Tibial artery (tissue), 4 donors: ENCODE data around the gene TIMM50.
"Not testable (repeated sequence)": the region's sequence is repeated elsewhere in the genome, so short reads cannot be mapped to it uniquely, and the experiment has no call there.

ENCODE experiments used
- DNase-seq, 2 donors: peaks; one replicate each; pipeline ENCODE4 v3.0.0-alpha.2; 2019
- H3K27ac ChIP-seq, 2 donors: fragments of 200-600 bp; sonication (generic) in 1 of 2; 1 replicate in 1 of 2; 2 replicates in 1 of 2; pipeline ENCODE4 v1.5.1; 2018 to 2019; ENCODE audit warnings: mild to moderate bottlenecking in 1 of 2
- H3K27me3 ChIP-seq, 2 donors: fragments of 200-600 bp; sonication (generic) in 1 of 2; one replicate each; pipeline versions ENCODE4 v1.5.1 to v1.6.0; 2016 to 2019
- H3K36me3 ChIP-seq, 3 donors: fragments of 200-600 bp; sonication (generic) in 2 of 3; one replicate each; pipeline ENCODE4 v1.5.1; 2016 to 2019; ENCODE audit warnings: mild to moderate bottlenecking in 2 of 3
- H3K4me1 ChIP-seq, 4 donors: fragments of 200-600 bp; sonication (generic) in 2 of 4; 1 replicate in 3 of 4; 2 replicates in 1 of 4; pipeline ENCODE4 v1.5.1; 2016 to 2019
- H3K4me3 ChIP-seq, 2 donors: fragments of 200-600 bp; sonication (generic) in 1 of 2; 1 replicate in 1 of 2; 2 replicates in 1 of 2; pipeline ENCODE4 v1.5.1; 2018 to 2019; ENCODE audit warnings: mild to moderate bottlenecking in 2 of 2
- H3K9me3 ChIP-seq, 3 donors: fragments of 200-600 bp; sonication (generic) in 1 of 3; one replicate each; pipeline ENCODE4 v1.5.1; 2016 to 2019
- CTCF ChIP-seq, 2 experiments: fragments of 200-600 bp in 1 of 2; fragments of 450-650 bp in 1 of 2; IDR thresholded peaks; one replicate each; pipeline ENCODE4 v1.5.1; 2017 to 2019; ENCODE audit warnings: antibody characterized with exemption in 2 of 2, mild to moderate bottlenecking in 1 of 2, moderate library complexity in 1 of 2
- intact Hi-C: fragments of 100-400 bp; cut with DNase I; formaldehyde crosslinking; loops from one replicate; pipeline ENCODE4 v1.15.0; 2023; ENCODE audit warnings: low total_unique reads

TIMM50 gene

DNA sequence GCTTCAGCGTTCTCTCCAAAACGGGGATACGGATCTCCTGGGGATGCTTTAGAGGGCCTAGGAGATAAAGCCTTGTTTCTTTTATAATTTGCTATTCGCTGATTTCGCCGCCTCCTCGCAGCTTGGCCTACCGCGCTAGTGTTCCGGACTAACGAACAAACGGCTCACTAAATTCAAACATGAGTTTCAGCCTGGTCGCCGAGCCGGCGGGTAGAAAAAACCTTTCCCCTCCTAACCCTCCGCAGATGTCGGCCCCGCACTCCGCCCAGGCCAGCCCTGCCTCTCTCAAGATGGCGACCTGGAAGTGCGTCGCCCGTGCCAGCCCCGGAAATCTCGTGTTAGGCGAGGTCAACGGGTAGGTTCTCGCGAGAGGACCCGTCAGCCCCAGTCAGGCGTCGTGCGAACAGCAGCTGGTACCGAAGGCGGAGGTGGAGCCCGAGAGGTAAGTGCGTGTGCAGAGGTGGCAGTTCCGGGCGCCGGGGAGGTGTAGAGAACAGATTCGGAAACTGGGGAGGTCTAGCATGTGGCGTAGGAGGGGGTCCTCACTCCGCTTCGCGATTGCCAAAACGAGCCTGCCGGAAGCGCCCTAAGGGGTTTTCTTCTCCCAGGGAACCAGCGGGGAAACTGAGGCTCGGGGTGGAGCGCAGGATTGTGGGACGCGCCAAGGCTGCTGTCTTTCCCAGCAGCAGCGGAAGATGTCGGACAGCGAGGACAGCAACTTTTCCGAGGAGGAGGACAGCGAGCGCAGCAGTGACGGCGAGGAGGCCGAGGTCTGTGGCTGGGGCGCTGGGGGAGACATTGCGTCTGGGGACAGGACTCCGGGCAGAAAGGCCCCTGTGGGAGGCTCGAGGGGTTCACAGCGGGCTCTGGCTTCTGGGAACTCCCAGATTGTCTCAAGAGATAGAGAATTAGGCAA is 35.2 kb upstream of the TIMM50 start, which contains the start of gene SUPT5H:
Gene SUPT5H (plus strand): TSS at position 387 of the 916 bp plus-strand sequence. CDS start 309 bp downstream, at position 696.
- intact Hi-C loops, result loop anchor here (2.0 kb wide), 1 partner anchor 35 kb away; the partner anchor contains the start of gene TIMM50
- no peak for TF ChIP-seq CTCF (IDR thresholded peaks at IDR 0.05)
- H3K4me3 ChIP-seq, result peak within 1 kb of the TSS; percentile 67 to 100
- peak; percentile 96 to 98 for DNase-seq
- peaks cover 0 to 9% (median 0%) of the 10 kb centered on the region in 3 donors for H3K36me3 ChIP-seq
- H3K9me3 ChIP-seq, result no peaks in the 10 kb centered on the region
- peaks cover 0 to 51% (median 37%) of the 10 kb centered on the region in 4 donors for H3K4me1 ChIP-seq
- no peaks in the 10 kb centered on the region for H3K27me3 ChIP-seq
- H3K27ac ChIP-seq, result peak within 1 kb of the TSS; percentile 86 to 87

GRCh38 chr19:39446365-39447084 is 34.1 kb upstream of the TIMM50 start:
- intact Hi-C loops, result loop anchor here (2.0 kb wide), 1 partner anchor 34 kb away; the partner anchor contains the start of gene TIMM50
- Histone ChIP-seq H3K36me3 (peaks cover 0 to 11% (median 0%) of the 10 kb centered on the region in 3 donors), H3K27me3 (no peaks in the 10 kb centered on the region), H3K9me3 (no peaks in the 10 kb centered on the region), H3K4me3 (peak overlapping the region; percentile 67 to 100), H3K4me1 (peaks cover 0 to 53% (median 36%) of the 10 kb centered on the region in 4 donors), H3K27ac (peak overlapping the region; percentile 86 to 87)
- DNase-seq, result no peak
- no peak for TF ChIP-seq CTCF (IDR thresholded peaks at IDR 0.05)

- Histone ChIP-seq H3K4me1 (peaks cover 0 to 53% (median 36%) of the 10 kb centered on the region in 4 donors), H3K9me3 (no peaks in the 10 kb centered on the region), H3K27ac (no peak overlapping the region), H3K27me3 (no peaks in the 10 kb centered on the region), H3K4me3 (no peak overlapping the region), H3K36me3 (peaks cover under 1 to 26% (median 1%) of the 10 kb centered on the region in 3 donors)
- intact Hi-C loops, result no loop called here
- no peak for DNase-seq
- TF ChIP-seq CTCF (IDR thresholded peaks at IDR 0.05), result no peak
Observed at GRCh38 chr19:39448271-39448670, 32.4 kb upstream of the TIMM50 start.

DNA sequence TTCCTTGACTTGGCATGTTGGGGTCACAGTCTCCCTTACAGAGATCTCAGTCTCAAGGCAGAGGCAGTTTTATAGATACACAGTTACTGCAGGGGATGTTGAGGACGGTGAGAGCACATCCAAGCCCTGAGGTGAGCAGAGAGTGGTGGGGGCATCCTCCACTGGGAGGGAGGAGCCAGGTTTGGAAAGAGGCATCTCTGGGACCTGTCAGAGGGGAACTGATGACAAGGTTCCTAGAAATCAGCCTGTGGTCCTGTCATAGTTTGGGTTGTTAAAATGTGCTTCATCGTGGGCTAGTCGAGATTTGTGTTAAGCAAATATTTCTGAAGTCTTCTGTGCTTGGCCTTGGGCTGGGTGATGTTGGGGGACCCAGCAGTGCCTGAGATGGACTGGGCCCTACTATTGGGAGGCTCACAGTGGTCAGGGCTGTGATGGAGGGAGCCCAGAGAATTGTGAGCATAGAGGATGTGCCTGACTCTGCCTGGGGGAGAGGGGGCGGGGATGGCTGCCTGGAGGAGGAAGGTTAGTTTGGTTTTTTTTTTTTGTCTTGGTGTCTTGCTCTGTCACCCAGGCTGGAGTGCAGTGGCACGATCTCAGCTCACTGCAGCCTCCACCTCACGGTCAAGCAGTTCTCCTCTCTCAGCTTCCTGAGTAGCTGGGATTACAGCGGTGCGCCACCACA is 31.4 kb upstream of the TIMM50 start:
- DNase-seq, result no peak
- Histone ChIP-seq H3K36me3 (peaks cover 7 to 36% (median 11%) of the 10 kb centered on the region in 3 donors), H3K27me3 (no peaks in the 10 kb centered on the region), H3K4me1 (peaks cover 0 to 49% (median 36%) of the 10 kb centered on the region in 4 donors), H3K4me3 (no peak overlapping the region), H3K27ac (no peak overlapping the region), H3K9me3 (no peaks in the 10 kb centered on the region)
- TF ChIP-seq CTCF (IDR thresholded peaks at IDR 0.05), result no peak
- intact Hi-C loops, result no loop called here

- H3K27ac ChIP-seq, H3K27me3 ChIP-seq, H3K9me3 ChIP-seq, DNase-seq, intact Hi-C loops, H3K4me3 ChIP-seq: not testable (repeated sequence)
- Histone ChIP-seq H3K36me3 (peaks cover 16 to 53% (median 19%) of the 10 kb centered on the region in 3 donors), H3K4me1 (peaks cover 0 to 41% (median 30%) of the 10 kb centered on the region in 4 donors)
Observed at GRCh38 chr19:39451257-39451656, 29.4 kb upstream of the TIMM50 start.
